ACC112 (cell line): ENCODE results near the gene PDK2.
A peak's percentile ranks its signal among the peaks of the same experiment; 100 is the strongest.

Experiments used
- H2AFZ ChIP-seq: fragments of 200-600 bp; sonication (generic); one replicate; pipeline ENCODE4 v1.6.0; 2017; ENCODE audit warnings: antibody characterized with exemption, low read length; ENCODE audit not compliant: unreplicated experiment
- H3K27ac ChIP-seq: fragments of 200-600 bp; sonication (generic); 2 replicates; pipeline ENCODE4 v1.5.1; 2014; ENCODE audit warnings: low read depth, mild to moderate bottlenecking, antibody characterized with exemption, low read length, moderate library complexity
- H3K27me3 ChIP-seq: fragments of 200-600 bp; sonication (generic); 2 replicates; pipeline ENCODE4 v1.6.1; 2014; ENCODE audit warnings: mild to moderate bottlenecking, antibody characterized with exemption, low read length, moderate library complexity, mixed read lengths; ENCODE audit not compliant: insufficient read depth
- H3K36me3 ChIP-seq: fragments of 200-600 bp; sonication (generic); 2 replicates; pipeline ENCODE4 v1.6.1; 2016; ENCODE audit warnings: mild to moderate bottlenecking, antibody characterized with exemption, low read length, moderate library complexity, mixed read lengths; ENCODE audit not compliant: insufficient read depth
- H3K4me1 ChIP-seq: fragments of 200-600 bp; sonication (generic); one replicate; pipeline ENCODE4 v1.6.1; 2016; ENCODE audit warnings: low read length, mixed read lengths; ENCODE audit not compliant: insufficient read depth, unreplicated experiment, control insufficient read depth
- H3K4me3 ChIP-seq: fragments of 200-600 bp; sonication (generic); 2 replicates; pipeline ENCODE4 v1.5.1; 2014; ENCODE audit warnings: mild to moderate bottlenecking, low read depth, low read length
- H3K79me2 ChIP-seq: fragments of 200-600 bp; sonication (generic); one replicate; pipeline ENCODE4 v1.6.0; 2016; ENCODE audit warnings: low read length; ENCODE audit not compliant: control insufficient read depth, unreplicated experiment, insufficient read depth

PDK2 gene

GRCh38 chr17:50078430-50078829, 16.7 kb upstream of the PDK2 start:
- Histone ChIP-seq H2AFZ (no peak overlapping the region), H3K27ac (no peak overlapping the region), H3K4me3 (no peak overlapping the region), H3K27me3 (no peaks in the 10 kb centered on the region), H3K36me3 (peaks cover 63% of the 10 kb centered on the region), H3K4me1 (no peaks in the 10 kb centered on the region), H3K79me2 (peaks cover 9% of the 10 kb centered on the region)

GRCh38 chr17:50079334-50080095, 15.6 kb upstream of the PDK2 start:
- peaks cover 63% of the 10 kb centered on the region for H3K36me3 ChIP-seq
- H3K27ac ChIP-seq, result no peak overlapping the region

DNA sequence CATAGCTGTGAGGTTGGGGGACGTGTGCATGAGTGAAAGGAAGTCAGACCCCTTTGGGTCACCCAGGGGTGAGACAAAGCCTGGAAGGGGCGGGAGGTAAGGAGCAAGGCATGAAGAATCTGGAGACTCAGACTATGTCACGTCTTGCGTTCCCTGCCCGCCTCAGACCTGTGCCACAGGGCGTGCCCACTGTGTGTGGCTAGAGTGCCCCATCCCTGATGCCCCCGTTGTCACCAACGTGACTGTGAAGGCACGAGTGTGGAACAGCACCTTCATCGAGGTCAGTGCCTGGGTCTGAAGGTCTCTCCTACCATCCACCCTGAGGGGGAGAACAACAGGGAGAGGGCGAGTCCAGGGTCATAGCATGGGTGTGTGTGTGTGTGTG, 15.1 kb upstream of the PDK2 start:
- peaks cover 5% of the 10 kb centered on the region for H3K79me2 ChIP-seq
- H3K27me3 ChIP-seq, result no peaks in the 10 kb centered on the region
- H2AFZ ChIP-seq, result no peak overlapping the region
- H3K36me3 ChIP-seq, result peaks cover 63% of the 10 kb centered on the region
- no peak overlapping the region for H3K27ac ChIP-seq
- H3K4me1 ChIP-seq, result no peaks in the 10 kb centered on the region
- no peak overlapping the region for H3K4me3 ChIP-seq

More at GRCh38 chr17:50079334-50080095, 15.6 kb upstream of the PDK2 start:
- no peak overlapping the region for H3K4me3 ChIP-seq
- H2AFZ ChIP-seq, result no peak overlapping the region
- peaks cover 6% of the 10 kb centered on the region for H3K79me2 ChIP-seq
- H3K27me3 ChIP-seq, result no peaks in the 10 kb centered on the region
- H3K4me1 ChIP-seq, result no peaks in the 10 kb centered on the region

- H3K4me3 ChIP-seq, result no peak overlapping the region
- no peak overlapping the region for H3K27ac ChIP-seq
- H2AFZ ChIP-seq, result no peak overlapping the region
- peaks cover 57% of the 10 kb centered on the region for H3K36me3 ChIP-seq
- H3K4me1 ChIP-seq, result no peaks in the 10 kb centered on the region
- no peaks in the 10 kb centered on the region for H3K79me2 ChIP-seq
- H3K27me3 ChIP-seq, result no peaks in the 10 kb centered on the region
Measured at GRCh38 chr17:50080827-50081226, 14.3 kb upstream of the PDK2 start.

- H2AFZ ChIP-seq, result no peak overlapping the region
- no peak overlapping the region for H3K4me3 ChIP-seq
- no peaks in the 10 kb centered on the region for H3K79me2 ChIP-seq
- peaks cover 51% of the 10 kb centered on the region for H3K36me3 ChIP-seq
- 0 out of 2 replicates have a peak overlapping the region, but pooled peaks have one; percentile 20 for H3K27ac ChIP-seq
- no peaks in the 10 kb centered on the region for H3K4me1 ChIP-seq
- H3K27me3 ChIP-seq, result no peaks in the 10 kb centered on the region
Measured at GRCh38 chr17:50081757-50082156, 13.4 kb upstream of the PDK2 start.

DNA sequence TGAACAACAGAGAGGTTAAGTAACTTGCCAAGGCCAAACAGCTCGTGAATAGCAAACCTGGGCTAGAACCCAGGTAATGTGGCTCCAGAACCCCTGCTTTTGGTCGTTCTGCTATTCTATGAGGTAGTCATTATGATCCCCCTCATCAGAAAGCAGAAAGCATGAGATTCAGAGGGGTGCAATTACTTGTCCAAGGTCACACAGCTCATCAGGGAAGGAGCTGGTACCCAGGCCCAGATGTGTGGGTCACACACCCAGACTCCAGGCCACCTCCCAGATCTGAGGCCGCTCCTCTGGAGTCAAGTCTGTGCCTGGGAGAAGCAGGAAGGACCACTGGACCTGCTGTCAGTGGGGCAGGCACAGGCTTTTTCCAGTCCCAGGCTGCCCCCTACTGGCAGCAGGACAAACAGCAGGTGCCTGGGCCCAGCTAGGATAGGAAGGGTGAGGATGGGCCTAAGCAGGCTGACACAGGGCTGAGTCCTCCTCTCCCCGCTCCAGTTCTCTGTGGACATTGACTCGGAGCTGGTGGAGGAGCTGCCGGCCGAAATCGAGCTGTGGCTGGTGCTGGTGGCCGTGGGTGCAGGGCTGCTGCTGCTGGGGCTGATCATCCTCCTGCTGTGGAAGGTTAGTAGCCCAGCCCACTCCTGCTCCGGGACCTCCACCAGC, 7.8 kb upstream of the PDK2 start:
- Histone ChIP-seq H3K4me1 (no peaks in the 10 kb centered on the region), H3K27me3 (no peaks in the 10 kb centered on the region), H3K4me3 (no peak overlapping the region), H3K27ac (no peak overlapping the region), H3K79me2 (no peaks in the 10 kb centered on the region), H2AFZ (no peak overlapping the region), H3K36me3 (peaks cover 27% of the 10 kb centered on the region)

DNA sequence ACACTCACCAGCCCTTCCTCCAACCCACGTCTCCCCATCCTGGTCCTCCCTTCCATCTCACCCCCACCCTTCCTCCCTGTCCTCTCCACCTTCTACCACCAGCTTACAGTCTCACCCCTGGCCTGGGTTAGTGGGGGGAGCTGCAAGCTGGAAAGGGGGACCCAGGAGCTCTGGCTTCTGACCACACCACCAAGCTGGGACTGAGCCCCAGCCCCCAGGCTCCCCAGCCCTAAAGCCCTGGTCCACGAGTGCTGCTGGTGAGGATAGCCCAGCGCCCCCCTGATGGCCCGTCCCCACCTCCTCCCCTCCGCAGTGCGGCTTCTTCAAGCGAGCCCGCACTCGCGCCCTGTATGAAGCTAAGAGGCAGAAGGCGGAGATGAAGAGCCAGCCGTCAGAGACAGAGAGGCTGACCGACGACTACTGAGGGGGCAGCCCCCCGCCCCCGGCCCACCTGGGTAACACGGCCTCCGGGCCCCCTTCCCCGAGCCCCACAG, 7.2 kb upstream of the PDK2 start:
- H2AFZ ChIP-seq, result no peak overlapping the region
- H3K79me2 ChIP-seq, result no peaks in the 10 kb centered on the region
- peaks cover 21% of the 10 kb centered on the region for H3K36me3 ChIP-seq
- H3K4me3 ChIP-seq, result no peak overlapping the region
- H3K27ac ChIP-seq, result no peak overlapping the region
- H3K27me3 ChIP-seq, result no peaks in the 10 kb centered on the region
- H3K4me1 ChIP-seq, result no peaks in the 10 kb centered on the region

DNA sequence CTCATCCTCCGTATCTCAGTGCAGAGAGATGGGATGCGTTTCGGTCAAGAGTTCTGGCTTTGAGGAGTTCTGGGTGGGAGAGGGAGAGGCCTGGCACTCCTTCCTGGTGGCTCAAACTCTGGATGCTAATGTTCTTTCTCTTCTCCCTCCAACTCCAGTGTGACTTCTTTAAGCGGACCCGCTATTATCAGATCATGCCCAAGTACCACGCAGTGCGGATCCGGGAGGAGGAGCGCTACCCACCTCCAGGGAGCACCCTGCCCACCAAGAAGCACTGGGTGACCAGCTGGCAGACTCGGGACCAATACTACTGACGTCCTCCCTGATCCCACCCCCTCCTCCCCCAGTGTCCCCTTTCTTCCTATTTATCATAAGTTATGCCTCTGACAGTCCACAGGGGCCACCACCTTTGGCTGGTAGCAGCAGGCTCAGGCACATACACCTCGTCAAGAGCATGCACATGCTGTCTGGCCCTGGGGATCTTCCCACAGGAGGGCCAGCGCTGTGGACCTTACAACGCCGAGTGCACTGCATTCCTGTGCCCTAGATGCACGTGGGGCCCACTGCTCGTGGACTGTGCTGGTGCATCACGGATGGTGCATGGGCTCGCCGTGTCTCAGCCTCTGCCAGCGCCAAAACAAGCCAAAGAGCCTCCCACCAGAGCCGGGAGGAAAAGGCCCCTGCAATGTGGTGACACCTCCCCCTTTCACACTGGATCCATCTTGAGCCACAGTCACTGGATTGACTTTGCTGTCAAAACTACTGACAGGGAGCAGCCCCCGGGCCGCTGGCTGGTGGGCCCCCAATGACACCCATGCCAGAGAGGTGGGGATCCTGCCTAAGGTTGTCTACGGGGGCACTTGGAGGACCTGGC, 6.0 kb upstream of the PDK2 start:
- Histone ChIP-seq H3K4me3 (no peak overlapping the region), H3K36me3 (peaks cover 18% of the 10 kb centered on the region), H2AFZ (no peak overlapping the region), H3K27ac (no peak overlapping the region), H3K27me3 (no peaks in the 10 kb centered on the region), H3K4me1 (no peaks in the 10 kb centered on the region), H3K79me2 (no peaks in the 10 kb centered on the region)

DNA sequence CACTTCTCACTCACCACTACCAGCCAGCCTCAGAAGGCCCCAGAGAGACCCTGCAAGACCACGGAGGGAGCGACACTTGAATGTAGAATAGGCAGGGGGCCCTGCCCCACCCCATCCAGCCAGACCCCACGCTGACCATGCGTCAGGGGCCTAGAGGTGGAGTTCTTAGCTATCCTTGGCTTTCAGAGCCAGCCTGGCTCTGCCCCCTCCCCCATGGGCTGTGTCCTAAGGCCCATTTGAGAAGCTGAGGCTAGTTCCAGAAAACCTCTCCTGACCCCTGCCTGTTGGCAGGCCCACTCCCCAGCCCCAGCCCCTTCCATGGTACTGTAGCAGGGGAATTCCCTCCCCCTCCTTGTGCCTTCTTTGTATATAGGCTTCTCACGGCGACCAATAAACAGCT, 5.1 kb upstream of the PDK2 start:
- Histone ChIP-seq H3K4me3 (no peak overlapping the region), H3K79me2 (no peaks in the 10 kb centered on the region), H3K27me3 (no peaks in the 10 kb centered on the region), H3K27ac (no peak overlapping the region), H3K4me1 (peaks cover 5% of the 10 kb centered on the region), H3K36me3 (peaks cover 18% of the 10 kb centered on the region; the same call in 1 of the 2 replicates), H2AFZ (no peak overlapping the region)
